ENCODE results near the gene ARHGEF9. TPM values are rescaled to one million over a fixed set of nuclear protein-coding genes. Genes with fewer than 3 reads are reported as not detected.
"Not testable (repeated sequence)": the region's sequence is repeated elsewhere in the genome, so short reads cannot be mapped to it uniquely, and the experiment has no call there.

Gene ARHGEF9
- total RNA-seq, 4 donors from 2014 or later: 24.7 to 39.6 (median 30.3) TPM

DNA sequence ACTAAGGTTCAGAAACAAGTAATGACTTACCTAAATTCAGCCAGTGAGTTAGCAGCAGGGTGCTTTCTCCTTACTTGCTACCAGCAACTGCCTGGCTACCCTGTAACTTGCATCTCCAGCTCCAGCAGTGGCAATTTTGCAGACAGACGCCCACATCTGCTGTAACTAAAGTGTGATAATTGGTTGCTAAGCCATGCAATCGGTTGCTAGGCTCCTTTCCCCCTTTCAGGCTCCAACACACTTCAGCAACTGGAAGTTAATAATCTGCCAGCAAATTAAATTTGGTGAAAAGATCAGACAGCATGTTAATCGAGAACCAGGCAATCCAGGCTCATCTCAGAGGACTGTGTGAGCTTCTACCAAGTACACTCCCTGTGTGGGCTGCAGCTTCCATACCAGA, 24.2 kb upstream of the ARHGEF9 start:
- Histone ChIP-seq H3K27ac (no peak overlapping the region), H3K27me3 (no peaks in the 10 kb centered on the region), H3K4me3 (no peak overlapping the region), H3K36me3 (no peaks in the 10 kb centered on the region), H3K4me1 (no peaks in the 10 kb centered on the region), H3K9me3 (no peaks in the 10 kb centered on the region)
- TF ChIP-seq POLR2A (IDR thresholded peaks at IDR 0.05): no peak
- TF ChIP-seq, protein P1, sequence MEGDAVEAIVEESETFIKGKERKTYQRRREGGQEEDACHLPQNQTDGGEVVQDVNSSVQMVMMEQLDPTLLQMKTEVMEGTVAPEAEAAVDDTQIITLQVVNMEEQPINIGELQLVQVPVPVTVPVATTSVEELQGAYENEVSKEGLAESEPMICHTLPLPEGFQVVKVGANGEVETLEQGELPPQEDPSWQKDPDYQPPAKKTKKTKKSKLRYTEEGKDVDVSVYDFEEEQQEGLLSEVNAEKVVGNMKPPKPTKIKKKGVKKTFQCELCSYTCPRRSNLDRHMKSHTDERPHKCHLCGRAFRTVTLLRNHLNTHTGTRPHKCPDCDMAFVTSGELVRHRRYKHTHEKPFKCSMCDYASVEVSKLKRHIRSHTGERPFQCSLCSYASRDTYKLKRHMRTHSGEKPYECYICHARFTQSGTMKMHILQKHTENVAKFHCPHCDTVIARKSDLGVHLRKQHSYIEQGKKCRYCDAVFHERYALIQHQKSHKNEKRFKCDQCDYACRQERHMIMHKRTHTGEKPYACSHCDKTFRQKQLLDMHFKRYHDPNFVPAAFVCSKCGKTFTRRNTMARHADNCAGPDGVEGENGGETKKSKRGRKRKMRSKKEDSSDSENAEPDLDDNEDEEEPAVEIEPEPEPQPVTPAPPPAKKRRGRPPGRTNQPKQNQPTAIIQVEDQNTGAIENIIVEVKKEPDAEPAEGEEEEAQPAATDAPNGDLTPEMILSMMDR (IDR thresholded peaks at IDR 0.05): no peak
- DNase-seq: no peak

GRCh38 chrX:63795406-63795805, 10.4 kb upstream of the ARHGEF9 start:
- not testable (repeated sequence) for H3K27ac ChIP-seq, H3K4me1 ChIP-seq, DNase-seq, H3K27me3 ChIP-seq, H3K9me3 ChIP-seq, H3K4me3 ChIP-seq, H3K36me3 ChIP-seq

DNA sequence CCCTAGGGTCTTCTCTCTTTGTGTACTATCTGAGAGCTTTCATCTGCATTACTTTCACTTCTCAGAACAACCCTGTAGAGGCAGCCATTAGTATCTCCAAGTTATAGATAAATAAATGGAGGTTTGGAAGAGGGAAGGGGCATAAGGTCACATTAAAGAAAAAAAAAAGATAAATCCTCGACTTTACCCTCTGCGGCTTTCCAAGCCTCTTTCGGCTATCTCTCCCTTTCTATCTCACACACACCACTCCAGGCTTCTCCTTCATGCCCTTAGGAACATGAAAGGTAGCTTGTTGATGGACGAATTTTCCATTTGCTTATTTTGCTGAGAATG, 660 bp upstream of the ARHGEF9 start:
- H3K4me1 ChIP-seq: no peaks in the 10 kb centered on the region
- H3K27me3 ChIP-seq: no peaks in the 10 kb centered on the region
- H3K36me3 ChIP-seq: no peaks in the 10 kb centered on the region
- TF ChIP-seq, protein P1 (IDR thresholded peaks at IDR 0.05): no peak
- DNase-seq: no peak
- H3K9me3 ChIP-seq: no peaks in the 10 kb centered on the region
- peak overlapping the region in 1 of 4 donors; percentile 61 for H3K27ac ChIP-seq
- peak overlapping the region; percentile 26 to 61 (median 44) for H3K4me3 ChIP-seq

DNA sequence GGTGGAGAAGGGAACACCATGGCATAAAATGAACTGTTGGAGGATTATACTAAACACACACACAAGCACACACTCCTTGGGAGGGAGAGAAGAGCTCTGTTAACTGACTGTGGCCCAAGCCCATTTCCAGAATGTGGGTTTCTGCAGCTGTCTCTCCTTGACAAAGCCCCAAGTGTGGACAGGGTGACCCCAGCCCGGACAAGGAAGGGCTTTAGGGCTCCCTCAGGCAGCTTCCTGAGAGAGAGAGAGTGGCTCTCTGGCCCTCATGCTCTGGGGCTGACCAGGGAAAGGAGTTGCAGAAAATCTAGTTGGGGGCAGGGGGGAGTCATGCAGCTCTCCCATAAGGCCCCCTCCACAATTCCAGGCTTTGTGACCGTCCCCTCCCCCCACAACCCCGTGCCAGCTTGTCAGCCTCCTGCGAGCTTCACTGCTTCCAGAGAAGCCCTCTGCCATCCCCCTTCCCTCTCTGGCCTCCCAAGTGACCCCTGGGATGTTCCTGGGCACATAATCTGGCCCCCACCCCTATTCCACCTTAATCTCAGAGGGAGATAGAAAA, 590 bp downstream of the ARHGEF9 start:
- no peak for TF ChIP-seq POLR2A (IDR thresholded peaks at IDR 0.05)
- TF ChIP-seq, protein P1 (IDR thresholded peaks at IDR 0.05): no peak
- peak overlapping the region in 3 of 4 donors; percentile 33 to 61 (median 56) for H3K4me3 ChIP-seq
- H3K4me1 ChIP-seq: no peaks in the 10 kb centered on the region
- H3K36me3 ChIP-seq: no peaks in the 10 kb centered on the region
- H3K27ac ChIP-seq: peak overlapping the region in 3 of 4 donors; percentile 27 to 61 (median 39)
- peak in 1 of 3 donors; percentile 47 for DNase-seq
- H3K9me3 ChIP-seq: no peaks in the 10 kb centered on the region
- no peaks in the 10 kb centered on the region for H3K27me3 ChIP-seq

DNA sequence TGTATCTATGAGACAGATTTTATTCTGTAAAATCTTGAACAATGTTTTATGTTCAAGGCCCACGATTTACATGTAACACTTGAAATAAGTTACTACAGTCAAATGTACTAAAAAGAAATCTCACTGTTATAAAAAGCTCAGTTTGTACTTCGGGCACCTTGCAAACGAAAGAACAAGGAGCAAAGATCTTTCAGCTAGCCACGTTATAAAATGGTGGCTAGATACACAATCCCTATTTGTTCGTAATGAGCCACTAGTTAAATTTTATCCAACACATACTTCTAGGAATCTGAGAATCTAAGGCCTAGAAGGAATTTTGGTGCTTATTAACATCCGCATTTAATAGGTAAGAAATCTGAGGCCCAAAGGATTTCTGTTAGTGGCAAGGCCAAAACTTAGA, 2.5 kb downstream of the ARHGEF9 start:
- H3K4me3 ChIP-seq: peak overlapping the region in 1 of 4 donors; percentile 7
- H3K27me3 ChIP-seq: no peaks in the 10 kb centered on the region
- TF ChIP-seq POLR2A (IDR thresholded peaks at IDR 0.05): no peak
- no peaks in the 10 kb centered on the region for H3K9me3 ChIP-seq
- H3K36me3 ChIP-seq: no peaks in the 10 kb centered on the region
- H3K4me1 ChIP-seq: no peaks in the 10 kb centered on the region
- peak overlapping the region in 2 of 4 donors; percentile 26 to 72 for H3K27ac ChIP-seq
- DNase-seq: no peak

DNA sequence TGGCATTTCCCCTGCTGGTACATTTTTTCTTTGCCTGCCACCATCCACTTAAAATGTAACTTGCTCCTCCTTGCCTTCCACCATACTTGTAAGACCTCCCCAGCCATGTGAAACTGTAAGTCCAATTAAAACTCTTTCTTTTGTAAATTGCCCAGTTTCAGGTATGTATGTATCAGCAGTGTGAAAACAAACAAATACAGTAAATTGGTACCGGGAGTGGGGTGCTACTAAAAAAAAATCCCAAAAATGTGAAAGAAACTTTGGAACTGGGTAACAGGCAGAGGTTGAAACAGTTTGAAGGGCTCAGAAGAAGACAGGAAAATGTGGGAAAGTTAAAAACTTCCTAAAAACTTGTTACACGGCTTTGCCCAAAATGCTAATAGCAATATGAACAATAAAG, 16.3 kb downstream of the ARHGEF9 start:
- no peak for DNase-seq
- Histone ChIP-seq H3K9me3 (no peaks in the 10 kb centered on the region), H3K27ac (no peak overlapping the region), H3K27me3 (no peaks in the 10 kb centered on the region), H3K36me3 (no peaks in the 10 kb centered on the region), H3K4me1 (no peaks in the 10 kb centered on the region), H3K4me3 (no peak overlapping the region)
- TF ChIP-seq POLR2A (IDR thresholded peaks at IDR 0.05): no peak
- TF ChIP-seq, protein P1 (IDR thresholded peaks at IDR 0.05): no peak

GRCh38 chrX:63765712-63766111, 19.3 kb downstream of the ARHGEF9 start:
- TF ChIP-seq, protein P1 (IDR thresholded peaks at IDR 0.05): no peak
- no peak for TF ChIP-seq POLR2A (IDR thresholded peaks at IDR 0.05)
- no peaks in the 10 kb centered on the region for H3K4me1 ChIP-seq
- H3K27ac ChIP-seq: no peak overlapping the region
- H3K36me3 ChIP-seq: no peaks in the 10 kb centered on the region
- no peak for DNase-seq
- no peaks in the 10 kb centered on the region for H3K27me3 ChIP-seq
- no peak overlapping the region for H3K4me3 ChIP-seq
- no peaks in the 10 kb centered on the region for H3K9me3 ChIP-seq
